Choroid plexus epithelial cell (primary cell): Measurements from ENCODE around the gene TWNK.

Source experiments
- DNase-seq: peaks from one replicate; pipeline ENCODE4 v3.0.0-alpha.2; 2010; ENCODE audit warnings: low read depth
- H3K4me3 ChIP-seq: 2 replicates; pipeline ENCODE4 v1.5.1; 2011; ENCODE audit warnings: low read depth, mild to moderate bottlenecking, control low read depth, low read length, moderate library complexity
- TF ChIP-seq, protein P1 (sequence below): conservative IDR thresholded peaks from 2 replicates; pipeline ENCODE4 v1.5.1; 2011; ENCODE audit warnings: low read depth, mild to moderate bottlenecking, control low read depth, inconsistent platforms, low read length, moderate library complexity

TWNK gene

GRCh38 chr10:101042667-101043362, 55.5 kb downstream of the TWNK start:
- peak; percentile 96 for DNase-seq
- TF ChIP-seq, protein P1, sequence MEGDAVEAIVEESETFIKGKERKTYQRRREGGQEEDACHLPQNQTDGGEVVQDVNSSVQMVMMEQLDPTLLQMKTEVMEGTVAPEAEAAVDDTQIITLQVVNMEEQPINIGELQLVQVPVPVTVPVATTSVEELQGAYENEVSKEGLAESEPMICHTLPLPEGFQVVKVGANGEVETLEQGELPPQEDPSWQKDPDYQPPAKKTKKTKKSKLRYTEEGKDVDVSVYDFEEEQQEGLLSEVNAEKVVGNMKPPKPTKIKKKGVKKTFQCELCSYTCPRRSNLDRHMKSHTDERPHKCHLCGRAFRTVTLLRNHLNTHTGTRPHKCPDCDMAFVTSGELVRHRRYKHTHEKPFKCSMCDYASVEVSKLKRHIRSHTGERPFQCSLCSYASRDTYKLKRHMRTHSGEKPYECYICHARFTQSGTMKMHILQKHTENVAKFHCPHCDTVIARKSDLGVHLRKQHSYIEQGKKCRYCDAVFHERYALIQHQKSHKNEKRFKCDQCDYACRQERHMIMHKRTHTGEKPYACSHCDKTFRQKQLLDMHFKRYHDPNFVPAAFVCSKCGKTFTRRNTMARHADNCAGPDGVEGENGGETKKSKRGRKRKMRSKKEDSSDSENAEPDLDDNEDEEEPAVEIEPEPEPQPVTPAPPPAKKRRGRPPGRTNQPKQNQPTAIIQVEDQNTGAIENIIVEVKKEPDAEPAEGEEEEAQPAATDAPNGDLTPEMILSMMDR: no peak
- H3K4me3 ChIP-seq: peak overlapping the region; percentile 77

GRCh38 chr10:101043363-101043707, 56.0 kb downstream of the TWNK start:
- DNase-seq: no peak
- TF ChIP-seq, protein P1: no peak
- peak overlapping the region; percentile 77 for H3K4me3 ChIP-seq
